BJ (cell line): ENCODE results near the gene ITGB4. TPM values are rescaled to one million over a fixed set of nuclear protein-coding genes. Genes with fewer than 3 reads are reported as not detected.
A peak's percentile ranks its signal among the peaks of the same experiment; 100 is the strongest.

ENCODE experiments used
- CTCF ChIA-PET: fragments of 350-600 bp; formaldehyde crosslinking; extraction: SDS; loops from one replicate; lab custom pipeline; 2021; ENCODE audit warnings: antibody characterized with exemption, inconsistent platforms; lab: Yijun Ruan, JAX
- POLR2A ChIA-PET: fragments of 300-600 bp; sonication (Branson Sonifier 250); formaldehyde crosslinking; extraction: SDS; loops from one replicate; lab custom pipeline; 2021; ENCODE audit warnings: antibody characterized with exemption; lab: Charles Lee
- DNase-seq: peaks from one replicate; pipeline ENCODE4 v3.0.0-alpha.2; 2011; ENCODE audit warnings: low read depth
- H3K27me3 ChIP-seq: 2 replicates; pipeline ENCODE4 v1.6.0; 2011; ENCODE audit warnings: low read length; ENCODE audit not compliant: control insufficient read depth, insufficient read depth
- H3K36me3 ChIP-seq: 2 replicates; pipeline ENCODE4 v1.5.1; 2011; ENCODE audit warnings: low read length; ENCODE audit not compliant: control insufficient read depth, insufficient read depth
- H3K4me3 ChIP-seq: 2 replicates; pipeline ENCODE4 v1.5.1; 2011; ENCODE audit warnings: low read depth, mild to moderate bottlenecking, control low read depth, low read length
- CTCF ChIP-seq: IDR thresholded peaks from 2 replicates; pipeline ENCODE4 v1.5.1; 2011; ENCODE audit warnings: low read depth, mild to moderate bottlenecking, control low read depth, inconsistent platforms, low read length, moderate library complexity; ENCODE audit not compliant: insufficient read depth
- polyA plus RNA-seq: library from polyadenylated mRNA; depleted of rRNA; stranded (reverse); fragments of >200 nt; gene quantifications from 2 replicates; pipeline ENCODE4 v1.2.3, GENCODE V29; 2011

Gene ITGB4
- polyA plus RNA-seq, 1 experiment, result 2.3 TPM

DNA sequence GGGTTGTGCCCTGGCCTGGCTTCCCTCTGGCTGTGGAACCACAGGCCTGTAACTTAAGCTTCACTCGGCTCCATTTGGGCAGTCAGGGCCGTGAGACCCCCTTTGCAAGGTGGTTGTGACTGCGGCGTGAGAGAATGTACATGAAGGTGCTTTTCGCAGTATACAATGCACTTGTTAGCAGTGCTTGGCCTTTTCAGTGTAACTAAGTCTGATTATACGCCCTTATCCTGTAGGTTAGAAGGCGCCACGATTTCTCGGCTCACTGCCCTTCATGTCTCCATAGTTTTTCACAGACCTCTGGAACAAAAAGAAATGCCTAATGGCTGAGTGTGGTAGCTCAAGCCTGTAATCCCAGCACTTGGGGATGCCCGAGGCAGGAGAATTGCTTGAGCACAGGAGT, 40.8 kb upstream of the ITGB4 start:
- no peak for TF ChIP-seq CTCF
- H3K27me3 ChIP-seq, result no peaks in the 10 kb centered on the region
- ChIA-PET CTCF (interaction anchor here (0.6 to 19.7 kb wide), 16 partner anchors 10 to 83 kb away, joined by 3 to 607 read pairs (median 4); partner anchors contain the start of gene SMIM5), POLR2A (interaction anchor here (0.6 kb wide), 1 partner anchor 882 kb away, joined by 5 read pairs; no protein-coding TSS in a partner anchor)
- H3K4me3 ChIP-seq, result no peak overlapping the region
- H3K36me3 ChIP-seq, result peaks cover 4% of the 10 kb centered on the region
- no peak for DNase-seq

DNA sequence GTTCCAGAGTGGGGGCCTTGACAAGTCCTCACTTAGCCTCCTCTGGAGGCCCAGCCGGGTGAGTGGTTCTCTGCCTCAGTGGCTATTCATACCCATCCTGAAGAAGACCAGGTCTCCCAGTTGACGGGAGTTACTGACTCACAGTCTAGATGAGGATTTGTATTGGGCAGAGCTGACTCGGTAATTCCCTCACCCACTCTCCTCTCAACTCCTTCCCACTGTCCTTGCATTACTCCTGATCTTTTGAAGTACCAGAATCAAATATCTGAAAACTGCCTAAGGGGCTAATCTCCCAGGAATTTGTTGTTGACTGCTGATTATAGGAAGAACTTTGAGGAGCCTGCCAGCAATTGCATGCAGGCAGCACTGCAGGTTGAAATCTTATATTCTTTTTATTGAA, 40.0 kb upstream of the ITGB4 start:
- TF ChIP-seq CTCF, result no peak
- Histone ChIP-seq H3K27me3 (no peaks in the 10 kb centered on the region), H3K36me3 (peaks cover 4% of the 10 kb centered on the region), H3K4me3 (no peak overlapping the region)
- ChIA-PET POLR2A (interaction anchor here (0.7 to 1.3 kb wide), 2 partner anchors 12 to 99 kb away, joined by 3 to 4 read pairs; a partner anchor contains a TSS), CTCF (interaction anchor here (1.0 to 19.7 kb wide), 5 partner anchors 9 to 68 kb away, joined by 3 to 607 read pairs (median 9); no protein-coding TSS in a partner anchor)
- DNase-seq, result peak; percentile 71

DNA sequence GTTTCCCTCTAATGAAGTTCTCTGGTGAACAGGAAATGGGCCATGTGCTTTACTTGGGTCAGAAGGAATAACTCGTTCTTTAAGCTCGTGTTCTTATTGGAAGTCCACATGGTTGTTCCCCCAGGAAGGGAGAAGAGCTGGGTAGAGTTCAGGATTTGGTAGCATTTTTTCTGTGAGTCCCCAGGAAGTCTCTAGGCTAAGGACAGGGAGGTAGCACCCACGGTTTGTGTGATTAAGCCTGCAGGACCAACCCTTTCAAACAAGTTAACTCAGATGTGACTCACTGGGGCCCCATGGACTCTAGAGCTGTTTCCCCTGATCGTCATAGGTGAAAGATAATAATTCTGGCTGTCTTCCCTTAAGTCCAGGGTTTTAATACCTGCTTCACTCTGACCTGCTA, 37.7 kb upstream of the ITGB4 start:
- no peaks in the 10 kb centered on the region for H3K27me3 ChIP-seq
- POLR2A ChIA-PET, result interaction anchor here (0.6 to 0.8 kb wide), 2 partner anchors 58 to 96 kb away, joined by 5 to 7 read pairs; no protein-coding TSS in a partner anchor
- CTCF ChIA-PET, result interaction anchor here (0.6 to 19.7 kb wide), 7 partner anchors 8 to 83 kb away, joined by 3 to 607 read pairs (median 6); partner anchors contain the start of gene SMIM5
- no peak overlapping the region for H3K4me3 ChIP-seq
- TF ChIP-seq CTCF, result no peak
- H3K36me3 ChIP-seq, result peaks cover 2% of the 10 kb centered on the region
- no peak for DNase-seq

- POLR2A ChIA-PET, result interaction anchor here (0.6 to 0.8 kb wide), 2 partner anchors 57 to 96 kb away, joined by 5 to 7 read pairs; no protein-coding TSS in a partner anchor
Measured at GRCh38 chr17:75684249-75684648, 37.0 kb upstream of the ITGB4 start.

More at GRCh38 chr17:75684249-75684648, 37.0 kb upstream of the ITGB4 start:
- CTCF ChIA-PET, result interaction anchor here (0.8 to 19.7 kb wide), 7 partner anchors 9 to 84 kb away, joined by 3 to 607 read pairs (median 7); partner anchors contain the start of gene SMIM5
- peaks cover 2% of the 10 kb centered on the region; the same call in 1 of the 2 replicates for H3K36me3 ChIP-seq
- no peak overlapping the region for H3K4me3 ChIP-seq
- no peaks in the 10 kb centered on the region for H3K27me3 ChIP-seq
- no peak for TF ChIP-seq CTCF
- no peak for DNase-seq
